Stimulated activated naive CD4-positive, alpha-beta T cell treated with Interleukin-2 at 50 U/mL for 16 hours (primary cell): ENCODE results near the gene MYLK.

Source experiments
- DNase-seq: peaks from one replicate; lab custom pipeline; 2025; lab: John Stamatoyannopoulos, UW

MYLK gene

DNA sequence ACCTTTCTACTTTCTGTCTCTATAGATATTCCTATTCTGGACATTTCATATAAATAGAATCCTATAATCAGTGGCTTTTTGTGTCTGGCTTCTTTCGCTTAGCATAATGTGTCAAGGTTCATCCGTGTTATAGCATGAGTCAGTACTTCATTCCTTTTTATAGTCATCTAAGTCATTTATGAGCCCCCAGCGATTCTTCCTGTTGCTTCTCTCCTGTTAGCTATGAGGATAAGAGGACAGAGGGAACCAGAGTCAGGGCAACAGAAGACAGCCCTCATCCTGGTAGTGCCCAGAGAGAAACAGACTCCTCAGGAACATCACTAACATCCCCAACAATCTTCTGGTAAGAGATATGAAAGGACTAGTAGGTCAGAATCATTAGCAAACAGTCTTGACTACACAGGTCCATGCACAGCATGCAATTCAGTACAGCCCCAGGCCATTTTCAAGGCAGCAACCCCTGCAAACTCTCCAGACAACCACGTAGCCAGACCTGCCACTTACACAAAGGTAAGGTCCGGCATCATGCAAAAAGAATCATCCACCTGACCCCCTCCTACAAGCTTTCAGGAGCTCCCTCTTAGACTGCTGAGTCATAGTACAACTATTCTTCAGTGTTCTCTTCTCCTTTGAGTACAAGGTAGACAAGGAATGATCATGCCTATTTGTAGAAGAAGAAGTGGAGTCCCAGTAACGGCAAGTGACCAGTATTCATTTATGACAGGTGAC lies 91.5 kb downstream of the MYLK start:
- no peak for DNase-seq

DNA sequence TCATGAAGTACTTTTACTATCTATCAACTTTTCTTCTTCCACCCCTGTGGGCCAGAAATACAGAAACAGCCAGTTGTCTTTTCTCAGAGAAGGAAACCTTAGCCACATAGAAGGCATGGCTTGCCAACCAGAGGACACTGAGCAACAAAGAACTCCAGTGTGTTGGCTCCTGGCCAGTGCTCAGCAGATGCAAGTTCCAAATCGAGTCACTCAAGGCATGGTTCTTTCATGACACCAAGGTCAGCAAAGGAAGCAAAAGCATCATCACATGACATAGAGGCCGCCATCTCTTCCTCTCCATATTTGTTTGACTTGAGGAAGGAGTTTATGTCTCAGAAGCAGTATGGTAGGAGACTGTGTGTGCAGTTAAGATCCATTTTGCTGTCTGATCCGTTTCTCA lies 92.2 kb downstream of the MYLK start:
- no peak for DNase-seq

DNA sequence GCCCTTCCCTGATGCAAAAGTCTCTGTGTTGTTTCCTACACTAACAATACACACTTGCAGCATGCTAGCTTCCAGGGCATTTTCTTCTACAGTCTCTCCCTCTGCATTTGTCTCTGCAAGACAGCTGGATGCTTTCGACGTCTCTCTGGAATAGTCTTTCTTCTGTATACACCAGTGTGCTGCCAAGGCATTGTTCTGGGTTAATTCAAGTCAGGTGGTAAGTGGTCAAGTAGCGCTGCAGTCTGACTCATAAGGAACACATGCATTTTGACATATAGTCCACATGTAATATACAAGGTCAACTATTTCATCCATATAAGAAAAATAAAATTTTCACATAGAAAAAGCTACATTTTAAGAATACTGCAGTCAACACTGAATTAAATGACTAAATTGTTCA lies 92.7 kb downstream of the MYLK start:
- no peak for DNase-seq

DNA sequence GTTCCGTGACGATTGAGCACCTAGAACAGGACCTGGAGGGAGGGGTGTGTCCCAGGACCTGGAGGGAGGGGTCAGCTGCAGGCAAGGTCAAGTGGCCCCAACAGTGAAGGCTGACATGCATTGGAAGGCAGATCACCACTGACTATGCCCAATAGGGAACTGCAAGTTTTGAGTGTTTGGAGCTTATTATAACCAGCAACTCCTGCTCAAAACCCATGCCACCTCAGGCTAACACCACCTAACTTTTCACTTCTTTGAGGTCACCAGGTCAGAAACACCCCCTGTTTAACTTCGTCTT lies 93.1 kb downstream of the MYLK start:
- DNase-seq: no peak

DNA sequence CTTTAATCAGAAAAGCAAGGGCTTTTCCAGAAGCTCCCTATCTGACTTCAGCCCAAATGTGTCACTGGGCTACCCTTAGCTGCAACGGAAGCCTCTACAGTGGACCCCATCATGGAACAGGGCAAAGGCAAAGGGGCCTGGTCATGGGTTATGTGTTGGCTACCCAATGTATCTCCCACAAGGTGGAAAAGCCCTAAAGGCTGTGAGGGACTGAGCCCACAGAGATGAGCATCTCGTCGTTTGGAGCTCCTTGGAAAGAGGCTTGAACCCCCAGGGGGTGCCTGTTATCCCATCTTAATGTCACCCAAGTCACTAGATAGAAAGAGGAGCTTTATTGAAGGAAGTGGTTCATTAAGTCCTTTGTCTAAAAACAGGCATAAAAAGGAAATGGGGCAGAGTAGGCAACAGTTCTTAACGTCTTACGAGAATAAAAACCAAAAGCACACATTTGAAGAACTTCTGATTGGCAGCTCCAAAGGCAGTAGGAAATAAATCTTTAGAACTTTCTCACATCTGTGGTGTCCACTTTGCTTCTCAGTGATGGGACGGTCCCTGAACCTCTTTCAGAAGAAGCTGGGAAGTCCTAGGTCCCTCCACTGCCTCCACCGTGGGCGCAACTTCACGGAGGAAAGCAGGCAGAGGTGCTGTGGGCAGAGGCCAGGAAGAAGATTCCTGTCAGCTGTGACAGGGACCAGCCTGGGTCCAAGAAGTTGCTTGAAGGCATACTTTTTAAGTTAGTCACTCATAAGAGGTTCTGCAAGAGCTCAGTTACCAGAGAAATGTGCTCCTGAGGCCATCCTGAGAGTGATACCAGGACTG lies 93.7 kb downstream of the MYLK start:
- no peak for DNase-seq

DNA sequence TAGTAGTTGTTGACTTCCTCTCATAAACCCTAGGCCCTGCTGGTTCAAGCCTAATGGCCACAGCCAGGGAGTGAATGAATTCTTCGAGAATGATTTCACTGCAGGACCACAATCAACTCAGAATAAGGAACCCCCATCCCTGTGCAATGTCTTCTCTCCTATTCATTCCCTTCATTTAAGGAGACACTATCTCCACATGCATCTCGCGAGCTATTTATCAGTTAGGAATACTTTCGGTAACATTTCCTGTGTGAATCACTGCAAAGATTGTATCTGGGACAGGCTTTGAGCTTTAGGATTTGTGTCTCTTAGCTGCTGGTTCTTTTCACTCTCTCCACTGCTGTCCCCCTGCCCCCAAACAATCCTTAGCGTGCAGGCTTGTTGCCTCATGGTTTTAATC lies 94.4 kb downstream of the MYLK start:
- no peak for DNase-seq

DNA sequence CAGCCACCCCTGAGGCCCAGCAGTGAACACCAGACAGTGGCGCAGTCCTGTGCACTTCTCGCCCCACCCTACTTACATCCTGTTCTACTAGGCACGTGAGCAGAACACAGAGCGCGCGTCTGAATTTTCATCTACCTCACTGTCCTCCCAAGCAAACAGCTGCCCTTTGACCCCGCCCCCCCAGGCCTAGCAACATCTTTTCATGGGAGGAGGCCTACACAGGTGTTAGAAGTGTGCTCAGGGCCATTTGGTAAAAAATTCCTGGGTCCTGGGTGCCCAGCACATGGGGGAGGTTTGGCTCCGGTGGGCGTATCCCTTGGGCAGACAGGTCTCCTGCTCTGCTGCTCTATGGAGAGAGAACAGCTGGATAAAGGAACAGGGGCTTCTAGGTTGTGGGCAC lies 95.0 kb downstream of the MYLK start:
- no peak for DNase-seq

DNA sequence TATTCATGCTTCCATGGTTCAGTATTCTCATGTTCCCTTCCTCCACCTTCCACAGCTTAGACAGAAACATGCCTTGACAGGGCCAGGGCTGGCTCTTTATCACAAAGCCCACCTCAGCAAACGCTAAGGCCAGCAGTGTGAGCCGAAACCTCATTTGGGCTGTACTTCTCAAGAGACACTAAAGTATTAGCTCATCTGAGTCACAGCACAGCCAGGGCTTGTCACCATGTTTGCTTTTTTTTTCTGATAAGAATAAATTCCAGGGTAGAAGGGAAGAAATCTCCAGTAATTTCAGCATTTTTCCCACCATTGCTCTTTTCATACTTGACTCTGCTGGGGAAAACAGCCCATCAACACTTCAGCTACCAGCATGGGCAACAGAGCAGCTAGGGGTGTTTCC lies 95.4 kb downstream of the MYLK start:
- DNase-seq: no peak

DNA sequence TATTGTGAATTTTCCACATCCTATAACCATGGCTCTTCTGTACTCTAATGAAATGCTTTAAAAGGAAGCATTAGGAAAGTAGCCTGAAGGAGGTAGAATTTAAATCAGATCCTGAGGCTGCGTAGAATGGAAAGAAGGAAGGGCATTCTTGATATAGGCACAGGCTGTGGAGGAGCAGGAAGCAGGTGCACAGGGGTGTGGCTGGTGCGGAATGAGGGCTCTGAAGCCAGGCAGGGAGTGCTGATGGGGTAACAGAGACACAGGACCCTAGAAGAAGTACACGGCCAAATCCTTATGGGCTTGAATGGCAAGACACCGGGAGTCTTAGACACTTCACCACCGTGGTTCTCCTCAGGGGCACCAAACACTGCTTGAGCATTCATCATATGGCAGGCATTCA lies 97.0 kb downstream of the MYLK start:
- DNase-seq: no peak

DNA sequence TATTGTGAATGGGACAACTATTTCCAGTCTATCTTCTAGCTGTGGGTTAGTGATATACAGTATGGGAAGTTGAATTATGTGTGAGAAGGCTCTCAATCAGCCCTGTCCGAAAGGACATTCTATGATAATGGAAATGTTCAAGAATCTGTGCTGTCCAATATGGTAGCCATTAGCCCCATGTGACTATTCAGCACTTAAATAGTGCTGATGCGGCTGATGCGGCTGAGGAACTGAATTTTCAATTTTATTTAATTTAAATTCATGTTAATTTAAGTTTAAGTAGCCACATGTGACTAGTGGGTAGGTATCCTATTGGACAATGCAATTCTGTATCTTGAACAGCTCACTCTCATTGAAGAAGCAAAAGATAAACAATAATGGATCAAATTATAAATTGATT lies 98.5 kb downstream of the MYLK start:
- no peak for DNase-seq

DNA sequence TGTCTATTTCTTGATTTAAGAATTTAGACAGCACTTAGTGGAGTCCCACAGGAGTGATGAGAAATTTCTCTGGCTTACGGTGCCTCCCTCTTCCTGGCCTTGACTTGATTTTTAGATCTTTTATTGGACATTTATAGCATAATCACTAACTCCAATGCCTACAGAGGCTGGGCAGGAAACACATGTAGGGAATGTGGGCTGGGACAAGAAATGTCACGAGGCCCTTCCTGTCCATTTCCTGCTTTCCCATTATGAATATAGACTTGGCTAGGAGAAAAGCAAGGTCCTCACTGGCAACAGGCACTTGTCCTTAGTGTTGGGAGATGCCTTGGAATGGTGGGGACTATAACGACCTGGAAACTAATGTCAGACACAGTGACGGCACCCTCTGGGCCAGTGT lies 100.3 kb downstream of the MYLK start:
- DNase-seq: no peak

DNA sequence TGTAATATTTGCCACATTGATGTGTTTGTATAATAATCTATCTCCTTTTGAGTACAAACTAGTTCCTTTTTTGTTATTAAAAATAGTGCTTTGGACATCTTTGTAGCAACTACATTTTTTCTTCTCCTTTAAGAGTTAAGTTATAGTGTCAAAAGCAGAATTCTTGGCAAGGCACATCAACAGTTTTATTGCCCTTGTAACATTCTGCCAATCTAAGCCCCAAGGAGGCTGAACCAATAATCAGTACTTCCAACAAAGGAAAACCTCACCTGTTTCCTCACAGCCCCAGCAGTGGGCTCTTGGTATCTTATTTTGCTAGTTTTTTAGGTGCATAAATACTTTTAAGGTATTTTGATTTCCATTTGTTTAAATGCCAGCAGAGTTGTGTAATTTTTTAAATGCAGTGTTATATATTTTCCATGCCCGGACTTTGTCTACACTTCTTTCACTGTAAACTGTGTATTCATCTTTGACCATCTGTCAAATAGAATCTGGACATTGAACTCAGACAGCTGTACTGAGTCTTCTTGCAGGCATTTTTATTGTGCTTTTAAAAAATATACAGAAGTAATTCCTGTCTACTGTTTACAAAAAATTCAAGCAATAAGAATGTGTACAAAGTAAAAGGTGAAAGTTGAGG lies 101.0 kb downstream of the MYLK start:
- no peak for DNase-seq

DNA sequence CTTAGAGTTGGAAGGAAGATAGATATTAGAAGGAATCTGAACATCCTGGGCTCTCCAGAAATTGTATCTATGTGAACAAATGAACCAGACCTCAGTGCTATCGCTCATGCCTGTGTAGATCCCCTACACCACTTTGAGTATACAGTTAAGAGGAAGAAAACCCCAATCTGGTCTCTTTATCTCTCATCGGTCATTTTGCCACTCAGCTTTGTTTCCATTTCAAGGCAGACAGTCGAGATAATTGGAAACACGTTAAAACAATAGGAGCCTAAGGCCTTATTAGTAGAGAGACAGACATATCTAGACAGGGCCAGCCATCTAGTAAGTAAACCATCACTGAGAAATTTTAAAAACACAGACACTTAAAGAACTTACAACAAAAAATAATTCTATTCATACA lies 101.6 kb downstream of the MYLK start:
- DNase-seq: no peak

DNA sequence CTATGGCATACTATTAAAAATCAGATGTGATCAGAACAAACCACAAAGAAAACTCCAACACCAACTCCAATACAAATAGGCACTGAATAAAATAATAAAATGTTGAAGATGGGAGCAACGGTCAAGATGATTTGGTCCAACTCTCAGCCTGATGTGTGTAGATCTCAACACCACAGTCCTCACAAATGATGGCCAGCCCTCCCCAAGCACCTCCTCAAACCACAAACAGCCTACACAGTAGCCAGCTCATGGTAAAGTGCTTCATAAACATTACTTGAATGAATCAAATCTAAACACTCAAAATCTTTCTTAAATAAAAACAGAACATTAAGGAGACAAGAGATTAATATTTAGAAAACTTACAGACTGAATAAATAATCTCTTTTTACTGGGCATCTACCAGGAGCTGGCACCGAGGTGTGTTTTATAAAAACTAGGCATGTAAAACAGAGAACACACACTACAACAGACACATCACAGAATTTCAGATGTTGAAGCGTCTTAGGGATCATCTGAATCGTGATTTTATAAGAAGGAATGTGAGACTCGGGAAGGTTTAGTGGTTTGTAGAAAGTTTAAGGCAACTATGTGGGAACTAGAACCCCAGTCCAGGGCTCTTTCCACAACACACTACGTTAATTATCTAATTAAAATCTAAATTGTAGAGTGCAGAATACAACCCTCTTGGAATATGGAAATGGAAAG lies 102.4 kb downstream of the MYLK start:
- no peak for DNase-seq

DNA sequence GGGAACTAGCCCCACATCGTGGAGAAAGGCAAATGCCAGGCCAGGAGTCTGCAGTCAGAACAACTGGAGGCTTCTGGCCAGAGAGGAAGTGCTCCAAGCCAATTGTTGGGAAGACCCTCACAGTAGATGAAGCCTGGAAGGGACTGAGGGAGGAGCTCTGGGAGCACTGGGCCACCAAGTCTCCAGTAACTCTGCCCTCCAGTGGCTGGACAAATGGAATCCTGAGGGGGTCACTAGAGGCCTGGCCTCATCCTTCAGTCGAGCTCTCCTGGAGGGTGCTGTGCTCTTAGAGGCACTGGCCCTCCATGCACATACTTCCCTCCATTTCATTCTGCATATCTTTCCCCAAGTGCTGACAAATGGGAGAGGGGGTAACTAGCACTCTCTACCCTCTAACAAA lies 103.0 kb downstream of the MYLK start:
- no peak for DNase-seq

DNA sequence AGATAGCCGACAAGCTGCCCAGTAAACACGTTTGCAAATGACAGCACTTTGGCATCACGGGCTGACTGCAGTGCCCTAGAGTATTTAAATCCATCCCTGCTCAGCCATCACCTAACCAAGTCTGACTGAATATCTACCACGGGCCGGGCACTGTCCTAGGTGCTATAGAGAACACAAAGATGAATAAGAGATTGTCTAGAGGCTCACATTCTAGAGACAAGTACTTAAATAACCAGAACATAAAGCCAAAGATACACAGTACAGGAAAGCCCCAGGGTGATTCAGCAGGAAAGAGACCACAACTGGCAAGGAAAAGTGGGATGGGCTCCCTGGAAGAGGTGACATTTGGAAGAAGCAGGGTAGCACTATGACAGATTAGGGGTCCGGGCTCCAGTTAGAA lies 103.5 kb downstream of the MYLK start:
- DNase-seq: no peak

DNA sequence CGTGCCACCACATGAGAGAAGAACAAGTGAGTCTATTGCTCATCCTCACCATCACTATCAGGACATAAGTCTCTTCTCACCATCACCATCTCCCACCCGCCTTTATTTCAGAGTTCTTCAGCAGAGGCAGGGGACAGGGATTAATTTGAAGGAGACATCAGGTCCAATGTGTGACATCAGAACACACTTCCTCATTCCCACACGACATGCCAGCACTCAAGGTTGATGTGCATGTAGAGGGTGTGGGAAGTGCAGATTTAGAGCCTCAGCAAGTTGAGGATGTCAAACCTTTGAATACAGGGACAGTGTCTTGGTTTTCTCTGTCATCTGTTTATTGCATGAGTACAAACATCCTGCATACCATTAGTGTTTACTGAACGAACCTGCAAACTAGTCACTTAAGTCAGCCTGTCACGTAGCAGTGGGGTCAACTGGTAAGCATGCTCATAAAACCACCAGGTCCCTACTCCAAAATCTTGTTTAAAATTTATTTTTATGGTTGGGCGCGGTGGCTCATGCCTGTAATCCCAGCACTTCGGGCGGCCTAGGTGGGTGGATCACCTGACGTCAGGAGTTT lies 104.4 kb downstream of the MYLK start:
- DNase-seq: no peak

DNA sequence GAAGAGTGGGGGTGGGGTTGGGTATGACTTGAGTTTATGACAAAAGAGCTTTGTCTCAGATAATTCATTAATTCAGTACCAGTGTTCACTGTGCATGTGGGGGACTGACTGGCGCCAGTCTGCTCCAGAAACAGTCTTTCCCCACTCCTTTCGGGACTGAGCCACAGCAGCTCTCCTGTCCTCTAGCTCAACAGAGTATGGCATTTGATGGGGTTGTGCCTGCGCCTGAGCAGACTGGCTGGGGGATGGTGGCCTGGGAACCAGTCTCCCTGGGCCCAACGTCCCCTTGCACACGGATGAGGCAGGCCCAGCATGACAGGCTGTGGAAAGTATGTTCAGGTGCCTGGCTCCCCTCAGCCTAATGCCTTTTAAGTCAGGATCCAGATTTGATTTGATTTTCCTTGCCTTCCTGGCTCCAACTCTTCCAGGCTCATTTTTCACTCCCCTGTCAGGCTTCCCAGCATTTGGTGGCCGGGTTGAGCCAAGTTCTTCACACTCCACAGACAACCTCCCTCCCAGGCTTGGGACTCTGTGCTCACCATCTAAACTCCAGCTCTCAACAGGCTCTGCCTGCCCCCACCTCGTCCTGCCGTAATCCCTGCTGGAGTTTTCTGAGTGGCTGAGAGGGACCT lies 105.0 kb downstream of the MYLK start:
- DNase-seq: no peak

DNA sequence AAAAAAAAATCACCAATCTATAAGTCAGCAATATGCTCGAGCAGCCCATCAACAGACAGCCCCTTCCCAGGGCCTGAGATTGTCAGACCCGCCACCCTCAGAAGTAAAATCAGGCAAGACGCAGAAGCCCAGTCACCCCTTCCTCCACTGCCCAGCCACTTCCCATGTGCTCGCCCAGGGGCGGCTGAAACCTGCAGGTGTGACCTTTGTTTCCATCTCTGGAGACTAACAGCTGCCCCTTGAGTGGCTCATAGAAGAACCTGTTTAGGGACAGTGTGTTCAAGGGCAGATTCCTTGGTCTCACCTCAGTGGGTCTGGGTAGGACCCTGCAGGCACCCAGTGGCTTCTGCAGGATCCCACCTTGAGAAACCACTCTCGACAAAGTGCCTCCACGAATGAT lies 105.6 kb downstream of the MYLK start:
- DNase-seq: no peak

DNA sequence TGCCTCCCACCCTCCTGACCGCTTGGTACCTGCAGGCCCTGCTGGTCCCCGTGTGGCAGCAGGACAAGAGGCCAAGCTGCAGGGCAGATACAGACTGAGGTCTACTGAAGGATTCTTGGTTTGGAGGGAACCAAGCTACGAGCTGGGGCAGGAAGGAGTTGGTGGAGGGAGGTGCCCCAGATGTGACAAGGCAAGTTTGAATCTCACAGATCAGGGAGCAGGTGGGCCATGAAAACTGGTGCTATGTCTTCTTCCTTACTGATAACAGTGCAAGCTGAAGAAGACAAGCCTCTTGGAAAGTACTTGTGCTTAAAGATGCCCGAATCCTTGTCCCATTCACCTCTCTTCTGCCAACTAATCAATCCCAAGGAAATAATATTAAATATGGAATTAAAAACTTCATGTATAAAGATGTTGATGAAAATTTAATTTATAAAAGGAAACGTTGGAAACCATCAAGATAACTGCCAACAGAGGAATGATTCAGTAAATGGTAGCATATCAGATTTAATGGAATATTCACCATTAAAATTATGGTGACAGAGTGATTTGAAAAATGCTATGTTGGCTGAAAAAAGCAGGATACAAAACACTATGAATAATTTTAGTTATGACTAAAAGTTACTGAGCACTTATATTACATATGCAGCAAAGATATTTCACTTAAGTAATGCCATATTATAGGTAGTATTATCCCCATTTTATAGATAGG lies 107.9 kb downstream of the MYLK start:
- DNase-seq: no peak

DNA sequence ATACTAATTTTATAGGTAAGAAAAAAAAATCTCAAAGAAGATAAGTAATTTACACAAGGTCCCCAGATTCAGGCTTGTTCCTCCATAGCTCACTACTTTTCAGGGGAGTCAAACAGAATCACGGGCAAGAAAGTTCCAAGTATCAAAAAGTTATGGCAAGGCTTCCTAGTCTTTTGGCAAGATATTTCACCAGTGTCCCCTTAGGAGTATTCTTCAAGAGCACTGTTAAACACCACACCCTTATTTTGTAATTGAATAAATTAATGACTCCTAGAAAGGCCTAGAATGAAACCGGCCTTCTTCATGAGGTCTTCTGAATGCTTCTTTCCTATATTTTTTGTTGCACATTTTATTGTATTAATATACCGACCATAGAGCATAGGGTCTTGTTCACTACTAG lies 109.7 kb downstream of the MYLK start:
- DNase-seq: no peak
